Activated gamma-delta T cell treated with Interleukin-2 at 50 U/mL for 16 hours (primary cell): ENCODE measurements around the gene RAB6D.
"Not testable (repeated sequence)": the region's sequence is repeated elsewhere in the genome, so short reads cannot be mapped to it uniquely, and the experiment has no call there.

Experiments
- DNase-seq: peaks from one replicate; pipeline ENCODE4 v3.0.0-alpha.2; 2020

RAB6D gene

DNA sequence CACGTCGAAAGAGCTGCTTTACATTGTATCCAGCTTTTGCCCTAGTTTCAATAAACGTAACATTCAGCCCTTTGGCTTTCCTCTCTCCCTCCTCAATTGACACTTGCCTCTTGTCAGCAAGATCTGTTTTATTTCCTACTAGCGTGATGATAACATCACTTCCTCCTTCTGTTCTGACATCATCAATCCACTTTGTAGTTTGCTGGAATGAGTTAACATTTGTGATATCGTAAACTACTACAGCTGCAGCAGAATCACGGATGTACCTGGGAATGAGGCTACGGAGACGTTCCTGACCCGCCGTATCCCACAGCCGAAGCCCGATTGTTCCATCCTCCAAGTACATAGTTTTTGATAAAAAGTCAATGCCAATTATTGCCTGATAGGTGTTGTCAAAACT lies 755 bp downstream of the RAB6D start:
- DNase-seq, result not testable (repeated sequence)

DNA sequence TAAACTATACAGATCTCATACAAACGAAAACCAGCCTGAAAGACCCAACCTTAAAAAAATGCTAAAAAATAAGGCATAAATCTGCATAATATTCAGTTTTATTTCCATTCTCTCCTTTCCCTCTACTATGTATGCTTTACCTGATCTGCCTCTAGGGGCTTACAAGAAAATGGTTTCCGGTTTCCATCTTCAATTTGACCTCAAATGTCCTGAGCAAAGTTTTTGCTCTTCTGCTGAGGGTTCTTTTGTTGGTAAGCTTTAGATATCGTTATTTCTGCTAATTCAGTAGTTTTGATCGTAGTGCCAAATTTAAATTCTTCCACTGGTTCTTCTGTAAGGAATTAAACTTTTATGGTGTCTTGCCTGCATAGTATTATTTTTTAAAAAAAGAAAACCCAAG lies 2.2 kb downstream of the RAB6D start:
- DNase-seq, result not testable (repeated sequence)

DNA sequence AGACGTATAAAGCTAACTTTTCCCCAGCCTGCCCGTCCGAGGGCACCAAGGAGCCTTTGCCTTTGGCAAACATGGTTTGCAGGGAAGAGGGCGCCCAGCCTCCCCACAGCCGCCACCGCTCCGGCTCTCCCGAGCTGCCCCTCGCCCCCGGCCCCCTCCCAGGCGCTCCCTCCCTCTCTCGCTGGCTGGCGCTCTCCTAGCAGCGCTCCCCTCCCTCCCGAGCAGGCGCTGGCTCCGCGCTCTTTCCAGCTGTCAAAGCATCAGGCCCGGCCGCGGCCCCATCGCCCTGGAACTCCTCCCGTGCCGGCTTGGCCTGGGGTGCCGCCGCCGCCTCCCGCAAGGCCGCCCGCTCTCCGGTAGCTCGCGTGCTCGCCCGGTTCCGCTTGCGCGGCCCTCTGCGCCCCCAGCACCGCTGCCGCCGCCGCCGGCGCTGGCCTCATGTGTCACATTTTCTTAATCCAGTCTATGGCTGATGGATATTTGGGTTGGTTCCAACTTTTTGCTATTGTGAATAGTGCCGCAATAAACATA lies 10.7 kb downstream of the RAB6D start:
- DNase-seq, result not testable (repeated sequence)

DNA sequence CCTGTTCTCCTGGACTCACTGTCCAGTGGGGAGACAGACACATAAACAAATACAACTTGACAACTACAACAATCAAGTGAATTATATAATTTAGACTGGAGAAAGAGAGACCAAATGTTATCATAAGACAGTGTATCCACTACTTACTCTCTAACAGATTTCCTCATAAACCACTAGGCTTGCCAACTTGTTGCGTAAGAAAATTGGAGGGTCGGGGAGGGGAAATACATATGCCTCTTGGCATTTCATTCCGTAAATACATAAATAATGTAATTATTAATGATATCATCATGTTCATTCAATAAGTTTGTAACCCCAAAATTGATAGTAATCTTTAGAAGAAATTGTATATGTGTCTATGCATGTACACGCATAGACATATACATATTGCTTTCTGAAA lies 14.9 kb downstream of the RAB6D start:
- no peak for DNase-seq

DNA sequence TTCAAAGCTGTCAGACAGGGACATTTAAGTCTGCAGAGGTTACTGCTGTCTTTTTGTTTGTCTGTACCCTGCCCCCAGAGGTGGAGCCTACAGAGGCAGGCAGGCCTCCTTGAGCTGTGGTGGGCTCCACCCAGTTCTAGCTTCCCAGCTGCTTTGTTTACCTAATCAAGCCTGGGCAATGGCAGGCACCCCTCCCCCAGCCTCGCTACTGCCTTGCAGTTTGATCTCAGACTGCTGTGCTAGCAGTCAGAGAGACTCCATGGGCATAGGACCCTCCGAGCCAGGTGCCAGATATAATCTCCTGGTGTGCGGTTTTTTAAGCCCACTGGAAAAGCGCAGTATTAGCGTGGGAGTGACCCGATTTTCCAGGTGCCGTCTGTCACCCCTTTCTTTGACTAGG lies 16.9 kb downstream of the RAB6D start:
- not testable (repeated sequence) for DNase-seq

DNA sequence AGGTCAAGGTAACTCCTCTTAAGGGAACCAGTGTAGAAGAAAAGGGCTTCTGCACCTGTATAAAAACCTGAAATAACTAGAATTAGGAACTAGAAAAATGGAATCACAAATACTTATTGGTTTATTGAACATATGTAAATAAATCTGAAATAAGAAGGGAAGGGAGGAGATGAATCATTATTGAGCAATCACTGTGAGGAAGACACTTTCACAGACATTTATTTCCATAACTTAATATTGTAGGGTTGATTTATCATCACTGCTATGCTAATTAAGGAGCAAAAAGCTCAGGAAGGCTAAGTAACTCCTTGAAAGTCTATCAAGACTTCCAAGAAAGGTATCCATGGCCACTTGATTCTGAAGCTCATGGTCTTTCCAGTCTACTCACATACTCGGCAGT lies 24.7 kb downstream of the RAB6D start:
- DNase-seq, result not testable (repeated sequence)

DNA sequence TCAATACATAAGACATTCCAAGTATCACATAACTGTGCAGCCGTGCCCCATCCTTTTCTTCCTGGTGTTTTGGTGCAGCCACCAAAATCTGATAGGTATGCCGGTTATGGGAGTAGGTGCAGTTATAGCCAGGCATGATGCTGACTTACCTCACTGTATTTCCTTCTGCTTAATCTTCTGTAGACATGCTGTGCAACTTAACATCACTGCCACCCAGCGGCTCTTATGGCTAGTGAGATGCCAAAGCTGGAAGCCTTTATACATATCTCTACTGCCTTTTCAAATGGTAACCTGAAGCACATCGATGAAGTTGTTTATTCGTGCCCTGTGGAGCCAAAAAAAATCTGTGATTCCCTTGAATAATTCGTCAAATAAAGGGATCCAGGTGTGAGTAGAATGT lies 28.6 kb downstream of the RAB6D start:
- DNase-seq, result not testable (repeated sequence)

DNA sequence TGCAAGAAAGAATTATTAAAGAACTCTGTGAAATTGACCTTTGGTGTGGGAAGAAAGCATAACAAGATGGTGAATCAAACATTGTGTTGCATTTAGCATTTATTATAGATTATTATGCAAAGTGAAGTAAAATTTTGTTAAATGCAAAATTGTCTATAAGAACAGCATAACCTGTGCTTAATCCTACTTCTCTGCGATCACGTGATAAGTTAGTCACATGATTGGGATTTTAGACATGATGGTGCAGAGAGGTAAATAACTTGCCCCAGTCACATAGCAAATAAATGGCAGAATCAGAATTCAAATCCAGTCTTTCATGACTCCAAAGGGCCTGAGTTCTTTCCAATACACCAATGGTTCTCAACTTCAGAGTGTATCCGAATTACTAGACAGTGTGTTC lies 31.3 kb downstream of the RAB6D start:
- DNase-seq, result not testable (repeated sequence)

DNA sequence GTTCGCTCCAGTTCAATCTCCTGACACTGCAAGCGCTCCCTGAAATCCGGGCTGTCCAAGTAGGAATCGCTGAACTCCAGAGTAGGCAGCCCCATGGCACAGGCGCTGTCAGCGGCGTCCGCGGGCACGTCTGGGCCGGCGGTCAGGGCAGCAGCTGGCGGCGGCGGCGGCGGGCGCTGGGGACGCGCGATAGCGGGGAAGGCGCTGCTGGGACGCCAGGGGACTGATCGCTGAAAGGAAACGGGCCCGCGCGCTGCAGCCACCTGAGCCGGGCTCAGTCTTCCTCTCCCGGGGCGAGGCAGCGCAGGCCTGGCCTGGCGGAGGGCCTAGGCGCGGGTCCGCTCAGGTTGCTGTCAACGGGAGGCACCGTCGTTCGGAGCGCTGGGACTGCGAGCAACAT lies 33.0 kb downstream of the RAB6D start:
- not testable (repeated sequence) for DNase-seq

DNA sequence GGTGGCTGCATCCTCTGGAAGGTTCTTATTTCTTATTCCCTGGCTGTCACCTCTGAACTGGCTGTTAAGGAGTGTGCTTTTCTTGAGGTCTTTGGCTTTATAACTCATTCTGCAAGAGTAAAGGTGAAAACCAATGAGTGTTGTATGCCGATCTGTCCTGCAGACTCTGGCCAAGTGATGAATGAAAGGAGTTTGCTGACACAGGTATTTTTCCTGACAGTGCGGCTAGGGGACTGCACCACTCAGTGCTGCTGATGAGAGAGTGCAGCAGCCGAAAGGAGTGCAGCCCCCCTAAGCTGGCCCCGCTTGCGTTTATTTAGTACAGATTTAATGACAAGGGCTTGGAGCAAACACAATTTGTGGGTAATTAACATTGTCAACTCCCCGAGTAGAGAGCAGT lies 41.8 kb downstream of the RAB6D start:
- no peak for DNase-seq

DNA sequence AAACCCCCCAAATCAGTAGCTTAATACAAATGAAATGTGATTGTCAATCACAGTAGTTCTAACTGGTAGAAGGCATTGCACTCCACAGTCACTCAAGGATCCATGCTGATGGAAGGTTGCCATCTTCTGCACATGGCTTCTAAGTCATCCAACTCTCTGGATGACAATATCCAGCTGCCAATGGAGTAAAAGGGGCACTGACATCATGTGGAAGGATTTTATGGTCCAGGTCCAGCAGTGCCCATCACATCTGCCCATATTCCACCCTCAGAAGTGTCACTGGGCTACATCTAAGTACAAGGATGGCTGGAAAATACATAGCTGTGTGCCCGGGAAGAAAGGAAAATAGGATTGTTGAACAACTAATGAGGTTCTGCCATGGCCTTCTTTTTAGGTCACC lies 42.6 kb downstream of the RAB6D start:
- DNase-seq, result not testable (repeated sequence)

DNA sequence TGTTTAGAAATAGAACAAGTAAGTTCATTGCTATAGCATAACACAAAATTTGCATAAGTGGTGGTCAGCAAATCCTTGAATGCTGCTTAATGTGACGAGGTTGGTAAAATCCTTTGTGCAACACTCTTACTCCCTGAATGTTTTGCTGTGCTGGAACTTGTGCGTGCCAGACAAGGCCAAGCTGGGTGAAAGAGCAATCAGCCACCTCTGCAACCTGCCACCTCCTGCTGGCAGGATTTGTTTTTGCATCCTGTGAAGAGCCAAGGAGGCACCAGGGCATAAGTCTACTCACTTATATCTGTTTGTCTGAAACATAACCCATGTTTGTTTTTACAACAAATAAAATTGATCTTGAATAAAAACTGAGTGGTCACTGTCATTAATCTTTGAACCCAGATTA lies 53.0 kb downstream of the RAB6D start:
- DNase-seq, result not testable (repeated sequence)
